ENCODE measurements around the gene SCTR. TPM values are rescaled to one million over a fixed set of nuclear protein-coding genes. Genes with fewer than 3 reads are reported as not detected.
A peak's percentile ranks its signal among the peaks of the same experiment; 100 is the strongest.

Gene SCTR
- total and polyA plus RNA-seq, 2 of the 13 experiments (the other 11 are each of a cell fraction or from before 2014, with no cell fraction given) = not detected

DNA sequence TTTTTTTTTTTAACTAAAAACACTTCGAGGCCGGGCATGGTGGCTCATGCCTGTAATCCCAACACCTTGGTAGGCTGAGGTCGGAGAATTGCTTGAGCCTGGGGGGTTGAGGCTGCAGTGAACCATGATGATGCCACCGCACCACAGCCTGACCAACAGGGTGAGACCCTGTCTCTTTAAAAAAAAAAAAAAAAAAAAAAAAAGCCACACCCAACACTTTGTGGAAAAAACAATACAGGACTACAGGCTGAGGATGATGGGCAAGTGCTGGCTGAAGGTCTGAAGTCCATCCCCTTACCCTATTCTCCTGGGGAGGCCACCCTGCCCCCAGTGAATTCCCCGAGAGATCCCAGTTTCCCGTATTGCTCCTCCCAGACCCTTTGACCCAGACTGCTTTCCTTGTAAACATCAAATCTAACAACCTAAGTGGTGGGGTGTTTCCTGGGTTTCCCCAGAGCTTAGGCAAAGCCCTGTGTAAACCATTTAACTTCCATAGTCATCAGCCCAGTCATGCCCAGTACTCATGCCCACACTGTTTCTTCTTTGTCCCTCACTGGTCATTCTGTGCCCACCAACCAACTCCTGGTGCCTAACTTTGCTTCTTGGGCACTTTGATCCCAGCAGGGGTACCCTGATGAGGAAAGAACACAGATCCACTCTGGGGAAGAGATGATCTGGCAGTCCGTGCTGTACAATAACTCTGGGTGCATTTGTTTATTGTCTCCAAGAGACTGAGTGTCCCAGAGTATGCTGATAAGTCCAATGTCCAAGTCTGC is 98.5 kb downstream of the SCTR start (continued):
- TF ChIP-seq, protein P1, sequence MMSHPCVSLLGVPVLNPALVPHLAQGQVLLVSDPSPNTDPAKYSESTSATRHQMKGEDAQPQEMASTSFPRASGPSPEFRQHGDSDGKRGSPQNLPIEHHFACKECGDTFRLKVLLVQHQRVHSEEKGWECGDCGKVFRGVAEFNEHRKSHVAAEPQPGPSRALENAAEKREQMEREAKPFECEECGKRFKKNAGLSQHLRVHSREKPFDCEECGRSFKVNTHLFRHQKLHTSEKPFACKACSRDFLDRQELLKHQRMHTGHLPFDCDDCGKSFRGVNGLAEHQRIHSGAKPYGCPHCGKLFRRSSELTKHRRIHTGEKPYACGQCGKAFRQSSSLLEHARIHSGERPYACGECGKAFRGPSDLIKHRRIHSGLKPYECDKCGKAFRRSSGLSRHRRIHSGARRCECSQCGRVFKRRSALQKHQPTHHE (CRISPR knock-in tag; IDR thresholded peaks at IDR 0.05; ENCODE audit: borderline replicate concordance) = 0 out of 2 replicates have a peak, but pooled peaks have one; percentile 88
- TF ChIP-seq GZF1 (CRISPR knock-in tag; IDR thresholded peaks at IDR 0.05) = 0 out of 2 replicates have a peak, but pooled peaks have one; percentile 58
- no peak for TF ChIP-seq ZNF713 (CRISPR knock-in tag; IDR thresholded peaks at IDR 0.05)
- peak; percentile 84; the same call in 1 of the 2 replicates for TF ChIP-seq ZKSCAN8 (CRISPR knock-in tag; IDR thresholded peaks at IDR 0.05; ENCODE audit: borderline replicate concordance)
- TF ChIP-seq, protein P2, sequence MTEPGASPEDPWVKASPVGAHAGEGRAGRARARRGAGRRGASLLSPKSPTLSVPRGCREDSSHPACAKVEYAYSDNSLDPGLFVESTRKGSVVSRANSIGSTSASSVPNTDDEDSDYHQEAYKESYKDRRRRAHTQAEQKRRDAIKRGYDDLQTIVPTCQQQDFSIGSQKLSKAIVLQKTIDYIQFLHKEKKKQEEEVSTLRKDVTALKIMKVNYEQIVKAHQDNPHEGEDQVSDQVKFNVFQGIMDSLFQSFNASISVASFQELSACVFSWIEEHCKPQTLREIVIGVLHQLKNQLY (CRISPR knock-in tag; IDR thresholded peaks at IDR 0.05) = peak; percentile 95
- no peak for TF ChIP-seq NCOA1 (CRISPR knock-in tag; IDR thresholded peaks at IDR 0.05)
- no peak for TF ChIP-seq SAFB2 (CRISPR knock-in tag; IDR thresholded peaks at IDR 0.05; ENCODE audit: borderline replicate concordance, low read depth)
- no peak for TF ChIP-seq ZNF326 (CRISPR knock-in tag; IDR thresholded peaks at IDR 0.05; ENCODE audit: borderline replicate concordance)
- peak; percentile 97 for TF ChIP-seq ERF (CRISPR knock-in tag; IDR thresholded peaks at IDR 0.05)
- no peak for TF ChIP-seq PTBP1 (IDR thresholded peaks at IDR 0.05; ENCODE audit: low read depth, low read length, poor library complexity, severe bottlenecking)
- TF ChIP-seq, protein P3, sequence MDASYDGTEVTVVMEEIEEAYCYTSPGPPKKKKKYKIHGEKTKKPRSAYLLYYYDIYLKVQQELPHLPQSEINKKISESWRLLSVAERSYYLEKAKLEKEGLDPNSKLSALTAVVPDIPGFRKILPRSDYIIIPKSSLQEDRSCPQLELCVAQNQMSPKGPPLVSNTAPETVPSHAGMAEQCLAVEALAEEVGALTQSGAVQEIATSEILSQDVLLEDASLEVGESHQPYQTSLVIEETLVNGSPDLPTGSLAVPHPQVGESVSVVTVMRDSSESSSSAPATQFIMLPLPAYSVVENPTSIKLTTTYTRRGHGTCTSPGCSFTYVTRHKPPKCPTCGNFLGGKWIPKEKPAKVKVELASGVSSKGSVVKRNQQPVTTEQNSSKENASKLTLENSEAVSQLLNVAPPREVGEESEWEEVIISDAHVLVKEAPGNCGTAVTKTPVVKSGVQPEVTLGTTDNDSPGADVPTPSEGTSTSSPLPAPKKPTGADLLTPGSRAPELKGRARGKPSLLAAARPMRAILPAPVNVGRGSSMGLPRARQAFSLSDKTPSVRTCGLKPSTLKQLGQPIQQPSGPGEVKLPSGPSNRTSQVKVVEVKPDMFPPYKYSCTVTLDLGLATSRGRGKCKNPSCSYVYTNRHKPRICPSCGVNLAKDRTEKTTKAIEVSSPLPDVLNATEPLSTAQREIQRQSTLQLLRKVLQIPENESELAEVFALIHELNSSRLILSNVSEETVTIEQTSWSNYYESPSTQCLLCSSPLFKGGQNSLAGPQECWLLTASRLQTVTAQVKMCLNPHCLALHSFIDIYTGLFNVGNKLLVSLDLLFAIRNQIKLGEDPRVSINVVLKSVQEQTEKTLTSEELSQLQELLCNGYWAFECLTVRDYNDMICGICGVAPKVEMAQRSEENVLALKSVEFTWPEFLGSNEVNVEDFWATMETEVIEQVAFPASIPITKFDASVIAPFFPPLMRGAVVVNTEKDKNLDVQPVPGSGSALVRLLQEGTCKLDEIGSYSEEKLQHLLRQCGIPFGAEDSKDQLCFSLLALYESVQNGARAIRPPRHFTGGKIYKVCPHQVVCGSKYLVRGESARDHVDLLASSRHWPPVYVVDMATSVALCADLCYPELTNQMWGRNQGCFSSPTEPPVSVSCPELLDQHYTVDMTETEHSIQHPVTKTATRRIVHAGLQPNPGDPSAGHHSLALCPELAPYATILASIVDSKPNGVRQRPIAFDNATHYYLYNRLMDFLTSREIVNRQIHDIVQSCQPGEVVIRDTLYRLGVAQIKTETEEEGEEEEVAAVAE (CRISPR knock-in tag; IDR thresholded peaks at IDR 0.05; ENCODE audit: borderline replicate concordance) = peak; percentile 83
- TF ChIP-seq CBX5 (CRISPR knock-in tag; IDR thresholded peaks at IDR 0.05; ENCODE audit: borderline replicate concordance) = 0 out of 2 replicates have a peak, but pooled peaks have one; percentile 39
- TF ChIP-seq CENPT (CRISPR knock-in tag; IDR thresholded peaks at IDR 0.05; ENCODE audit: low read depth) = no peak
- TF ChIP-seq ZNF768 (CRISPR knock-in tag; IDR thresholded peaks at IDR 0.05) = no peak
- TF ChIP-seq ZFP90 (CRISPR knock-in tag; IDR thresholded peaks at IDR 0.05; ENCODE audit: borderline replicate concordance) = 0 out of 2 replicates have a peak, but pooled peaks have one; percentile 38
- TF ChIP-seq, protein P4, sequence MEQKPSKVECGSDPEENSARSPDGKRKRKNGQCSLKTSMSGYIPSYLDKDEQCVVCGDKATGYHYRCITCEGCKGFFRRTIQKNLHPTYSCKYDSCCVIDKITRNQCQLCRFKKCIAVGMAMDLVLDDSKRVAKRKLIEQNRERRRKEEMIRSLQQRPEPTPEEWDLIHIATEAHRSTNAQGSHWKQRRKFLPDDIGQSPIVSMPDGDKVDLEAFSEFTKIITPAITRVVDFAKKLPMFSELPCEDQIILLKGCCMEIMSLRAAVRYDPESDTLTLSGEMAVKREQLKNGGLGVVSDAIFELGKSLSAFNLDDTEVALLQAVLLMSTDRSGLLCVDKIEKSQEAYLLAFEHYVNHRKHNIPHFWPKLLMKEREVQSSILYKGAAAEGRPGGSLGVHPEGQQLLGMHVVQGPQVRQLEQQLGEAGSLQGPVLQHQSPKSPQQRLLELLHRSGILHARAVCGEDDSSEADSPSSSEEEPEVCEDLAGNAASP (CRISPR knock-in tag; IDR thresholded peaks at IDR 0.05; ENCODE audit: borderline replicate concordance) = peak; percentile 91; the same call in 1 of the 2 replicates
- TF ChIP-seq, protein P5, sequence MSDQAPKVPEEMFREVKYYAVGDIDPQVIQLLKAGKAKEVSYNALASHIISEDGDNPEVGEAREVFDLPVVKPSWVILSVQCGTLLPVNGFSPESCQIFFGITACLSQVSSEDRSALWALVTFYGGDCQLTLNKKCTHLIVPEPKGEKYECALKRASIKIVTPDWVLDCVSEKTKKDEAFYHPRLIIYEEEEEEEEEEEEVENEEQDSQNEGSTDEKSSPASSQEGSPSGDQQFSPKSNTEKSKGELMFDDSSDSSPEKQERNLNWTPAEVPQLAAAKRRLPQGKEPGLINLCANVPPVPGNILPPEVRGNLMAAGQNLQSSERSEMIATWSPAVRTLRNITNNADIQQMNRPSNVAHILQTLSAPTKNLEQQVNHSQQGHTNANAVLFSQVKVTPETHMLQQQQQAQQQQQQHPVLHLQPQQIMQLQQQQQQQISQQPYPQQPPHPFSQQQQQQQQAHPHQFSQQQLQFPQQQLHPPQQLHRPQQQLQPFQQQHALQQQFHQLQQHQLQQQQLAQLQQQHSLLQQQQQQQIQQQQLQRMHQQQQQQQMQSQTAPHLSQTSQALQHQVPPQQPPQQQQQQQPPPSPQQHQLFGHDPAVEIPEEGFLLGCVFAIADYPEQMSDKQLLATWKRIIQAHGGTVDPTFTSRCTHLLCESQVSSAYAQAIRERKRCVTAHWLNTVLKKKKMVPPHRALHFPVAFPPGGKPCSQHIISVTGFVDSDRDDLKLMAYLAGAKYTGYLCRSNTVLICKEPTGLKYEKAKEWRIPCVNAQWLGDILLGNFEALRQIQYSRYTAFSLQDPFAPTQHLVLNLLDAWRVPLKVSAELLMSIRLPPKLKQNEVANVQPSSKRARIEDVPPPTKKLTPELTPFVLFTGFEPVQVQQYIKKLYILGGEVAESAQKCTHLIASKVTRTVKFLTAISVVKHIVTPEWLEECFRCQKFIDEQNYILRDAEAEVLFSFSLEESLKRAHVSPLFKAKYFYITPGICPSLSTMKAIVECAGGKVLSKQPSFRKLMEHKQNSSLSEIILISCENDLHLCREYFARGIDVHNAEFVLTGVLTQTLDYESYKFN (CRISPR knock-in tag; conservative IDR thresholded peaks at IDR 0.05) = peak; percentile 95
